MG63 (cell line): ENCODE measurements around the gene CD40. TPM values are rescaled to one million over a fixed set of nuclear protein-coding genes. Genes with fewer than 3 reads are reported as not detected.
A peak's percentile ranks its signal among the peaks of the same experiment; 100 is the strongest.

ENCODE experiments used
- DNase-seq: peaks from one replicate; pipeline ENCODE4 v3.0.0-alpha.2; 2020
- H3K27me3 ChIP-seq: fragments of 250-450 bp; sonication (Bioruptor Pico); 2 replicates; pipeline ENCODE4 v1.5.1; 2020; ENCODE audit warnings: mild to moderate bottlenecking, moderate library complexity
- H3K36me3 ChIP-seq: fragments of 250-450 bp; sonication (Bioruptor Pico); 2 replicates; pipeline ENCODE4 v1.5.1; 2020; ENCODE audit warnings: mild to moderate bottlenecking, moderate library complexity
- H3K4me3 ChIP-seq: fragments of 250-450 bp; sonication (Bioruptor Pico); 2 replicates; pipeline ENCODE4 v1.5.1; 2020; ENCODE audit warnings: mild to moderate bottlenecking, moderate library complexity
- H3K9me3 ChIP-seq: fragments of 250-450 bp; sonication (Bioruptor Pico); 2 replicates; pipeline ENCODE4 v1.5.1; 2020; ENCODE audit warnings: mild to moderate bottlenecking, moderate library complexity
- total RNA-seq: library from RNA; depleted of rRNA; stranded (reverse); fragments of >200 nt; shearing (Covaris generic); gene quantifications from 2 replicates; pipeline ENCODE4 v1.2.3, GENCODE V29; 2014; ENCODE audit warnings: low replicate concordance

Gene CD40
- total RNA-seq, 1 experiment from 2014 or later, result not detected

DNA sequence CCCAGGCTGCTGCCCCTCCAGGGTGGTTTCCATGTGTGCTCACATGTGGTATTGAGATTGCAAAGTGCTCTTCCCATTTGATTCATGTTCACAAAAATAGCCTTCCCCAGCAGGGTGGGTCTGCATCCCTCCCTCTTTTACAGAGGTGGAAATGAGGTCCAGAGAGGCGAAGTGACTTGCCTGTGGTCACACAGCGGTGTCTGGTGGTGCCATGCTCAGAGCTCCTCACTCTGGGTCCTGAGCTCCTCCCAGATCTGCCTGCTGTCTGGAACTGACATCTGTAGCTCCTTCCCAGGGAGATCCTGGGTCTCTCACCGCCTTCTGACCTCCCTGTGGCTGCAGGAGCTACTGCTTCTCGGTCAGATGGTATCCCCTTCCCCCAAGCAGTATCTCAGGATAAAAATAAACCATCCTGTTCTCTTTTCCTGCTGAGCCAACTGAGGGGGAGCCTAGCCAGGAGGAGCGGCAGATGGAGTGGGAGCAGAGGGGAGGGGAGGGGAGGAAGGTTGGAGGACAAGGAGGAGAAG is 11.9 kb downstream of the CD40 start:
- H3K27me3 ChIP-seq, result peaks cover 62% of the 10 kb centered on the region
- DNase-seq, result no peak
- H3K36me3 ChIP-seq, result no peaks in the 10 kb centered on the region
- H3K4me3 ChIP-seq, result no peak overlapping the region
- no peaks in the 10 kb centered on the region for H3K9me3 ChIP-seq

DNA sequence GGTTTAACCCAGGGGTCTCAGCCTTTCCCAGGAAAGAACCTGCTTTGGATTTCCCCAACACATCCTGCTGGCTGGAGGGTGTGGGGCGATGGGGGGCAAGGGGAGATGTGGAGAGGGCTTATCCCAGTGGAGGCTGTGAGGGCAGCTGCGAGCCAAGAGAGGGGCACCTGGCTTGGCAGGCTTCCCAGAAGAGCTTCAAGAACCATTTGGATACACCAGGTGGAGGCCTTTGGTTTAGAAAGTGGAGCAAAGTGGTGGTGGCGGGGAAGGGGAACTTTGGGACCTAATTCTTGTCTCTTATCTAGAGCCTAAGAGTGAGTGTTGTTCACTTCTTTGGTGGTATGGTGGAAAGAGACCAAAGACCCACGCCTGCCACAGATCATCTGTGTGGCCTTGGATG is 12.4 kb downstream of the CD40 start:
- Histone ChIP-seq H3K4me3 (no peak overlapping the region), H3K36me3 (no peaks in the 10 kb centered on the region), H3K27me3 (peaks cover 62% of the 10 kb centered on the region), H3K9me3 (no peaks in the 10 kb centered on the region)
- no peak for DNase-seq

DNA sequence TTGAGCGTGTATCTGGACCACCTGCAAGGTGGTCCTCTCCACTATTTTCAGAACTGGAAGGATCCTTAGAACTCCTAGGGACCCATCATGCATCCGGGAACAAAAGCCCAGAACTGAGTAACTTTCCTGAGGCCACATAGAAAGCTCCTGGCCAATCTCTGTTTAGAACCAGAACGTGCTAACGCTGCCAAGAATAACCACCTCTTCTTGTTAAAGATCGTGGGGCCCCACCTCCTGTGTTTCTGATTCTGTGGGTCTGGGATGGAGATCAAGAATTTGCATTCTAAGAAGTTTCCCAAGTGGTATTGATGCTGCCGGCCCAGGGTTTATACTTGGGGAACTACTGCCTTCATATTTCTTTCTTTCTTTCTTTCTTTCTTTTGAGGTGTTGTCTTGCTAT is 13.3 kb downstream of the CD40 start:
- H3K4me3 ChIP-seq, result no peak overlapping the region
- H3K27me3 ChIP-seq, result peaks cover 57% of the 10 kb centered on the region
- H3K36me3 ChIP-seq, result no peaks in the 10 kb centered on the region
- H3K9me3 ChIP-seq, result no peaks in the 10 kb centered on the region
- DNase-seq, result no peak

- no peak overlapping the region for H3K4me3 ChIP-seq
- peak; percentile 66 for DNase-seq
- H3K27me3 ChIP-seq, result peaks cover 44% of the 10 kb centered on the region
- no peaks in the 10 kb centered on the region for H3K9me3 ChIP-seq
- H3K36me3 ChIP-seq, result no peaks in the 10 kb centered on the region
Observed at GRCh38 chr20:46132705-46133120, 14.6 kb downstream of the CD40 start.

GRCh38 chr20:46133886-46134654 is 16.0 kb downstream of the CD40 start:
- H3K4me3 ChIP-seq, result no peak overlapping the region
- no peak for DNase-seq
- no peaks in the 10 kb centered on the region for H3K9me3 ChIP-seq
- peaks cover 32% of the 10 kb centered on the region for H3K27me3 ChIP-seq
- no peaks in the 10 kb centered on the region for H3K36me3 ChIP-seq

- Histone ChIP-seq H3K36me3 (no peaks in the 10 kb centered on the region), H3K27me3 (peaks cover 26% of the 10 kb centered on the region), H3K4me3 (no peak overlapping the region), H3K9me3 (no peaks in the 10 kb centered on the region)
- DNase-seq, result no peak
Observed at GRCh38 chr20:46134716-46135115, 16.6 kb downstream of the CD40 start.

DNA sequence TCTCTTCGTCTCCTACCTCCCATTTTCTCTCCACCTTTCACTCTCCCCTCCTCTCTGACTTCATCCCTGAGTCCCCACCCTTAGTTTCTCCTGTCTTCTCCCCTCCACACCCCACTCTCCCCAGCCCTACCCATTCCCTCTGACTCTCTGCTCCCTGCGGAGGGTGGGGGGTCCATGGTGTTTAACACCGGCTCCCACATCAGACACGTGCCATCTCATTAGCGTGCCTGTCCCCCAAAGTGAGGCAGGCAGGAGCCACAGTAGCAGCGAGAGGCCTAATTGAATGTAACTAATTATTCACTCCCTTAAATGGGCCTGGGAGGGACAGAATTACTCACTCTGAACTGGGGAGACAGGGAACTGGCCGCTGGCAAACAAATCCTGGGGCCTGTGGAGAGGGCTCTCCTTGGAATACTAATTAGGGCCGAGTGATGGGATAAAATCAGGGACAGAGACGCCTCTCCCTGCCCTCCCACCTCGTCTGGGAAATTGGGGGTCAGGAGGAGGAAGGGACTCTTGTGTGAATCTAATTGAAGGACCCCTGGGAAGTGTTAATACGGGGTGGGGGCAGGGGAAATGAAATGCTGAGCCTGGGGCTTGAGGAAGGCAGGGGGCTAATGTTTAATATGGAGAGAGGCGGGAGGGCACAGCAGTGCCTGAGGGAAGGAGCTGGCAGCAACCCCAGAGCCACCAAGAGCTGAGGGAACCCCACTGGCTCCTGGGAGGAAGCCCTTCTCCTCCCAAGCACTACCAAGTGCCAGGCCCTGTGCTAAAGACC is 17.9 kb downstream of the CD40 start:
- Histone ChIP-seq H3K36me3 (no peaks in the 10 kb centered on the region), H3K4me3 (no peak overlapping the region), H3K9me3 (no peaks in the 10 kb centered on the region), H3K27me3 (peaks cover 21% of the 10 kb centered on the region)
- no peak for DNase-seq

- Histone ChIP-seq H3K4me3 (no peak overlapping the region), H3K36me3 (no peaks in the 10 kb centered on the region), H3K27me3 (peaks cover 23% of the 10 kb centered on the region), H3K9me3 (no peaks in the 10 kb centered on the region)
- no peak for DNase-seq
Observed at GRCh38 chr20:46137816-46138215, 19.7 kb downstream of the CD40 start.

DNA sequence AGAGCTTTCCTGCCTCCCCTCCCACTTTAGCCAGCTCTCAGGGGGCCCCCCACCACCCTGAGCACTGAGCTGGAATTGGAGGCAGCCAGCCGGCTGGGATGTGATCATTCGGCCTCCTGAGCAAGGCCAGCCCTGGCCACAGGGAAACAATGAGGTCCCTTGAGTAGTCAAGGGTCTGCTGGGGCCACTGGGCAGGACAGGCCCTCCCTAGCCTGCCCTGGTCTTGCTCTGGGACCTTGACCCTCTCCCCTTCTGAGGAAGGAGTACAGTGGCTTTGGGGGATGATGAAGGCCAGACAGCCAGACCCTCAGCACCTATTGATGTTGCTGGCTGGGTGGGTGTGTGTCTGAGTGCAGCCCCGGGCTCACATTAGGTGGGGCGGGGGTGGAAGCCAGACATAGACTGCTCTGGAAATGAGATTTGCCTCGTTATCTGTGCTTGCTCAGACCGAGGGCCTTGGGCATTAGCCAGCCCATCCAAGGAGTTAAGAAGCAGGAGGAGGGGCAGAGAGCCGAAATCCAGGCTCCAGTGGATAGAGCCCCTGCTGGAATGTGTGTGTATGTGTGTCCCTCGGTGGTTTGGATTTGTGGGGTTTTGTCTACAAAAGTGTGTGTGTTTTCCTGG is 21.3 kb downstream of the CD40 start:
- Histone ChIP-seq H3K36me3 (no peaks in the 10 kb centered on the region), H3K4me3 (no peak overlapping the region), H3K9me3 (no peaks in the 10 kb centered on the region), H3K27me3 (peaks cover 29% of the 10 kb centered on the region)
- no peak for DNase-seq

DNA sequence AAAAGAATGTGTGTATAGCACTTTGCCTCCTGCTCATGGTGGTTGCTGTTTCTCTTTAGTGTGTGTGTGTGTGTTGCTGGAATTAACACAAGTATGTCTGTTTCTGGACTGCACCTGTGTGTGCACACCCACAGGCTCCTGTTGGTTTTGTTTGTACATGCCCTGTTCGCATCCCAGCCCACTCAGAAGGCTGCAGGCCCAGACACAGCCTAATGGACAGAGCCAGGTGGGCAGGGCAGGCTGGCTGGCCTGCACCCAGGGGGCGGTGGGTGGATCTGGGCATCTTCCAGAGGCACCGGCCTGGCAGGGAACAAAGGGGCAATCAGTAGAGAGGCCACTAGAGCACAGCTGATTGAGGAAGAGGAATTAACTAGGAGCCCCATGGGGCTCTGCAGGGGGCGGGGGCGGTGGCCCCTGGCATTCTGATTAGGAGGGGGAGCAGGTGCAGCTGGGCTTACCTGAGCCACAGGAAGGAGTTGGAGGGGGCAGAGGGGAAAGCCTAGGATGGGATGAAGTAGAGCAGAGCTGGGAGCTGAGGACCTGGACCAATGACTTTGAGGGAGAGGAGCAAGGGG is 21.9 kb downstream of the CD40 start:
- H3K4me3 ChIP-seq, result no peak overlapping the region
- peaks cover 29% of the 10 kb centered on the region for H3K27me3 ChIP-seq
- DNase-seq, result no peak
- no peaks in the 10 kb centered on the region for H3K36me3 ChIP-seq
- H3K9me3 ChIP-seq, result no peaks in the 10 kb centered on the region

GRCh38 chr20:46142124-46142523 is 24.0 kb downstream of the CD40 start:
- H3K27me3 ChIP-seq, result peaks cover 29% of the 10 kb centered on the region

GRCh38 chr20:46144432-46145025 is 26.4 kb downstream of the CD40 start:
- no peak for DNase-seq
- no peaks in the 10 kb centered on the region for H3K36me3 ChIP-seq
- H3K27me3 ChIP-seq, result peaks cover 29% of the 10 kb centered on the region
- H3K9me3 ChIP-seq, result no peaks in the 10 kb centered on the region
- no peak overlapping the region for H3K4me3 ChIP-seq

More at GRCh38 chr20:46142124-46142523, 24.0 kb downstream of the CD40 start:
- no peaks in the 10 kb centered on the region for H3K36me3 ChIP-seq
- no peak overlapping the region for H3K4me3 ChIP-seq
- H3K9me3 ChIP-seq, result no peaks in the 10 kb centered on the region
- no peak for DNase-seq

- no peak for DNase-seq
- H3K27me3 ChIP-seq, result peaks cover 25% of the 10 kb centered on the region
- H3K9me3 ChIP-seq, result no peaks in the 10 kb centered on the region
- H3K4me3 ChIP-seq, result no peak overlapping the region
- H3K36me3 ChIP-seq, result no peaks in the 10 kb centered on the region
Observed at GRCh38 chr20:46145713-46146112, 27.6 kb downstream of the CD40 start.

- no peaks in the 10 kb centered on the region for H3K27me3 ChIP-seq
- no peaks in the 10 kb centered on the region for H3K36me3 ChIP-seq
- no peak for DNase-seq
- no peaks in the 10 kb centered on the region for H3K9me3 ChIP-seq
- no peak overlapping the region for H3K4me3 ChIP-seq
Observed at GRCh38 chr20:46148313-46149208, 30.4 kb downstream of the CD40 start.

DNA sequence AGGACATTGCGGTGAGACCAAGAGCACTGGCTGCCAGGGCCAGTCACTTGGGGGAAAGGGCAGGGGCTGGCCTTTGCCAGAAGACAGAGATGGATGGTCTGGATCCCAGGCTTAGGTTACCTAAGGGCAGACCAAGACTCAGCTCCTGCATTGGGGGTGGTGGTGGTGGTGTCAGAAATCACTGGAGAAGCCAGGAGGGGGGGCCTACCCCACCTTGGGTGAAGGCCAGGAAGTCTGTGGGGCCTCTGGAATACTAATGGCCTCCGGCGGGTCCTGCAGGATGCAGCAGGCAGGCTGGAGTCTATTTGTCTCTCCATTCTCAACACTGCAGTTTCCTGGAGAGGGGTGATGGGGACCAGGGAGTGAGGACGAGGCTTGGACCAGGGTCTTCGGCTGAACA is 32.8 kb downstream of the CD40 start:
- peaks cover 6% of the 10 kb centered on the region; the same call in 1 of the 2 replicates for H3K27me3 ChIP-seq
- DNase-seq, result no peak
- H3K36me3 ChIP-seq, result no peaks in the 10 kb centered on the region
- no peak overlapping the region for H3K4me3 ChIP-seq
- H3K9me3 ChIP-seq, result no peaks in the 10 kb centered on the region

- no peaks in the 10 kb centered on the region for H3K36me3 ChIP-seq
- DNase-seq, result no peak
- no peak overlapping the region for H3K4me3 ChIP-seq
- peaks cover 6% of the 10 kb centered on the region; the same call in 1 of the 2 replicates for H3K27me3 ChIP-seq
- no peaks in the 10 kb centered on the region for H3K9me3 ChIP-seq
Observed at GRCh38 chr20:46151936-46152335, 33.8 kb downstream of the CD40 start.
